Keratinocyte (primary cell): ENCODE results near the gene NME3. TPM values are rescaled to one million over a fixed set of nuclear protein-coding genes. Genes with fewer than 3 reads are reported as not detected.

Experiments
- DNase-seq: peaks from one replicate; pipeline ENCODE4 v3.0.0-alpha.2; 2011; ENCODE audit warnings: low read depth, missing footprints, low spot score
- FAIRE-seq: peaks from 2 replicates; lab custom pipeline; 2011; peaks lifted over from hg19 to GRCh38; lab: Jason Lieb, UNC
- H2AFZ ChIP-seq: 2 replicates; pipeline ENCODE4 v1.6.0; 2012; ENCODE audit warnings: low read length, control low read depth, inconsistent platforms; ENCODE audit not compliant: control insufficient read depth
- H3K27ac ChIP-seq: 2 replicates; pipeline ENCODE4 v1.5.1; 2011; ENCODE audit warnings: low read length; ENCODE audit not compliant: control insufficient read depth, insufficient read depth
- H3K27me3 ChIP-seq: 3 replicates; pipeline ENCODE4 v1.6.0; 2011; ENCODE audit warnings: low read length; ENCODE audit not compliant: control insufficient read depth, insufficient read depth; ENCODE audit errors: extremely low read depth
- H3K36me3 ChIP-seq, 2 experiments: 2 replicates in 1 of 2; 3 replicates in 1 of 2; pipeline ENCODE4 v1.5.1; 2011; ENCODE audit warnings: low read length in 2 of 2, mild to moderate bottlenecking in 1 of 2; ENCODE audit not compliant: control insufficient read depth in 2 of 2, insufficient read depth in 2 of 2; ENCODE audit errors: extremely low read depth in 1 of 2
- H3K4me1 ChIP-seq: 3 replicates; pipeline ENCODE4 v1.5.1; 2011; ENCODE audit warnings: low read length; ENCODE audit not compliant: control insufficient read depth, insufficient read depth; ENCODE audit errors: extremely low read depth
- H3K4me2 ChIP-seq: 3 replicates; pipeline ENCODE4 v1.6.0; 2011; ENCODE audit warnings: low read depth, low read length; ENCODE audit not compliant: control insufficient read depth, insufficient read depth; ENCODE audit errors: extremely low read depth
- H3K4me3 ChIP-seq, 3 experiments: fragments of 200-600 bp in 1 of 3; sonication (generic) in 1 of 3; 2 replicates in 2 of 3; 3 replicates in 1 of 3; pipeline ENCODE4 v1.5.1; 2011 to 2016; ENCODE audit warnings: low read length in 3 of 3, mild to moderate bottlenecking in 3 of 3, control low read depth in 2 of 3, inconsistent platforms in 1 of 3, low read depth in 1 of 3, mixed read lengths in 1 of 3, mixed run types in 1 of 3, moderate library complexity in 1 of 3; ENCODE audit not compliant: control insufficient read depth in 2 of 3, insufficient read depth in 2 of 3; ENCODE audit errors: extremely low read depth in 1 of 3
- H3K79me2 ChIP-seq: 2 replicates; pipeline ENCODE4 v1.6.0; 2012; ENCODE audit warnings: low read length; ENCODE audit not compliant: control insufficient read depth, insufficient read depth
- H3K9ac ChIP-seq: 3 replicates; pipeline ENCODE4 v1.6.0; 2011; ENCODE audit warnings: low read length; ENCODE audit not compliant: control insufficient read depth, insufficient read depth; ENCODE audit errors: extremely low read depth
- H3K9me1 ChIP-seq: 3 replicates; pipeline ENCODE4 v1.6.0; 2011; ENCODE audit warnings: low read length; ENCODE audit not compliant: control insufficient read depth, insufficient read depth; ENCODE audit errors: extremely low read depth
- H3K9me3 ChIP-seq: 2 replicates; pipeline ENCODE4 v1.5.1; 2012; ENCODE audit warnings: low read depth, low read length; ENCODE audit not compliant: control insufficient read depth
- H4K20me1 ChIP-seq: 3 replicates; pipeline ENCODE4 v1.6.0; 2011; ENCODE audit warnings: low read length; ENCODE audit not compliant: control insufficient read depth, insufficient read depth; ENCODE audit errors: extremely low read depth
- CTCF ChIP-seq, 3 experiments: IDR thresholded peaks in 1 of 3; conservative IDR thresholded peaks in 1 of 3; optimal IDR thresholded peaks in 1 of 3; 2 replicates in 2 of 3; 3 replicates in 1 of 3; pipeline versions ENCODE3 to v1.5.1; 2011; ENCODE audit warnings: low read length in 3 of 3, mild to moderate bottlenecking in 3 of 3, moderate library complexity in 2 of 3, control low read depth in 1 of 3, inconsistent platforms in 1 of 3; ENCODE audit not compliant: insufficient read depth in 2 of 3; ENCODE audit errors: extremely low read depth in 1 of 3
- EZH2 ChIP-seq: IDR thresholded peaks from one replicate; pipeline ENCODE4 v1.6.1; 2012; ENCODE audit warnings: inconsistent platforms, mild to moderate bottlenecking, low read length, moderate library complexity
- dilution Hi-C: fragments of 300-500 bp; cut with MboI; formaldehyde crosslinking; loops from one replicate; pipeline ENCODE4 v1.7.0; 2020; ENCODE audit warnings: low sequenced_read_pairs; ENCODE audit not compliant: extremely low pct_ligation_motif_present
- polyA plus RNA-seq, 5 experiments: library from polyadenylated mRNA; depleted of rRNA in 3 of 5; stranded (reverse) in 3 of 5; stranded (forward) in 1 of 5; unstranded in 1 of 5; fragments of >200 nt; gene quantifications; 1 replicate in 1 of 5; 2 replicates in 3 of 5; 3 replicates in 1 of 5; pipeline versions ENCODE4 v1.2.1 to v1.2.3, GENCODE V29; 2011 to 2012; ENCODE audit warnings: missing spikeins in 2 of 5, low read depth in 1 of 5, low replicate concordance in 1 of 5

The NME3 gene
- polyA plus RNA-seq, 1 donor (not counting 4 experiments of a cell fraction or from before 2014, with no cell fraction given), result 10.1 TPM

GRCh38 chr16:1729445-1729844 is 41.9 kb downstream of the NME3 start:
- dilution Hi-C loops, result no loop called here
- FAIRE-seq (no peak), DNase-seq (no peak)
- Histone ChIP-seq H3K9ac (no peak overlapping the region), H3K27ac (no peak overlapping the region), H2AFZ (no peak overlapping the region), H4K20me1 (peaks cover 2% of the 10 kb centered on the region), H3K9me3 (no peaks in the 10 kb centered on the region), H3K4me1 (no peaks in the 10 kb centered on the region), H3K4me2 (no peak overlapping the region), H3K27me3 (no peaks in the 10 kb centered on the region), H3K79me2 (peaks cover 9% of the 10 kb centered on the region), H3K9me1 (no peaks in the 10 kb centered on the region), H3K4me3 (no peak overlapping the region), H3K36me3 (peaks cover 11 to 23% of the 10 kb centered on the region in 2 experiments)
- TF ChIP-seq CTCF (optimal IDR thresholded peaks at IDR 0.05 in 1 of 3, IDR thresholded peaks at IDR 0.05 in 1 of 3, conservative IDR thresholded peaks at IDR 0.05 in 1 of 3; ENCODE audit: extremely low read depth in 1 of 3, insufficient read depth in 2 of 3, low read length in 3 of 3), result no peak
- TF ChIP-seq EZH2, result no peak

GRCh38 chr16:1729026-1729425 is 42.3 kb downstream of the NME3 start:
- Histone ChIP-seq H3K4me1 (no peaks in the 10 kb centered on the region), H3K4me2 (no peak overlapping the region), H3K9me1 (no peaks in the 10 kb centered on the region), H2AFZ (no peak overlapping the region), H3K79me2 (peaks cover 6% of the 10 kb centered on the region), H3K9me3 (no peaks in the 10 kb centered on the region), H3K27ac (no peak overlapping the region), H3K36me3 (peaks cover 7 to 22% of the 10 kb centered on the region in 2 experiments), H3K9ac (no peak overlapping the region), H4K20me1 (peaks cover 2% of the 10 kb centered on the region), H3K4me3 (no peak overlapping the region), H3K27me3 (no peaks in the 10 kb centered on the region)
- no peak for FAIRE-seq
- DNase-seq, result no peak
- no peak for TF ChIP-seq CTCF (optimal IDR thresholded peaks at IDR 0.05 in 1 of 3, IDR thresholded peaks at IDR 0.05 in 1 of 3, conservative IDR thresholded peaks at IDR 0.05 in 1 of 3; ENCODE audit: extremely low read depth in 1 of 3, insufficient read depth in 2 of 3, low read length in 3 of 3)
- TF ChIP-seq EZH2, result no peak
- dilution Hi-C loops, result no loop called here
